ENCODE measurements around the gene COX5B. TPM values are rescaled to one million over a fixed set of nuclear protein-coding genes. Genes with fewer than 3 reads are reported as not detected.
A peak's percentile ranks its signal among the peaks of the same experiment; 100 is the strongest.
"Not testable (repeated sequence)": the region's sequence is repeated elsewhere in the genome, so short reads cannot be mapped to it uniquely, and the experiment has no call there.

COX5B gene
- polyA plus RNA-seq, 2 donors: 442 to 656 TPM

- not testable (repeated sequence) for H3K9me3 ChIP-seq (ENCODE audit: control insufficient read depth in 2 of 2, insufficient read depth in 1 of 2, low read depth in 1 of 2, low read length in 1 of 2); H3K4me1 ChIP-seq (ENCODE audit: control insufficient read depth in 2 of 2, insufficient read depth in 2 of 2, low read length in 1 of 2); H3K36me3 ChIP-seq (ENCODE audit: control insufficient read depth in 2 of 2, insufficient read depth in 2 of 2, low read length in 1 of 2); H3K27ac ChIP-seq (ENCODE audit: low read depth in 2 of 2, low read length in 1 of 2); H3K27me3 ChIP-seq (ENCODE audit: control insufficient read depth in 1 of 2, insufficient read depth in 2 of 2, low read length in 2 of 2); H3K4me3 ChIP-seq (ENCODE audit: low read depth in 1 of 2, low read length in 2 of 2)
- WGBS, 2 donors: 60 to 62% methylated on average over 6 to 7 of the region's 14 CpGs
Observed at GRCh38 chr2:97618939-97619827, 26.7 kb upstream of the COX5B start.

- 87 to 94% methylated on average over 1 of the region's 1 CpG for WGBS, 2 donors
- not testable (repeated sequence) for H3K36me3 ChIP-seq (ENCODE audit: control insufficient read depth in 2 of 2, insufficient read depth in 2 of 2, low read length in 1 of 2); H3K9me3 ChIP-seq (ENCODE audit: control insufficient read depth in 2 of 2, insufficient read depth in 1 of 2, low read depth in 1 of 2, low read length in 1 of 2); H3K4me3 ChIP-seq (ENCODE audit: low read depth in 1 of 2, low read length in 2 of 2); H3K27me3 ChIP-seq (ENCODE audit: control insufficient read depth in 1 of 2, insufficient read depth in 2 of 2, low read length in 2 of 2); H3K4me1 ChIP-seq (ENCODE audit: control insufficient read depth in 2 of 2, insufficient read depth in 2 of 2, low read length in 1 of 2); H3K27ac ChIP-seq (ENCODE audit: low read depth in 2 of 2, low read length in 1 of 2)
Observed at GRCh38 chr2:97620492-97620891, 25.4 kb upstream of the COX5B start.

- H3K9me3 ChIP-seq (ENCODE audit: control insufficient read depth in 2 of 2, insufficient read depth in 1 of 2, low read depth in 1 of 2, low read length in 1 of 2); H3K27ac ChIP-seq (ENCODE audit: low read depth in 2 of 2, low read length in 1 of 2); H3K27me3 ChIP-seq (ENCODE audit: control insufficient read depth in 1 of 2, insufficient read depth in 2 of 2, low read length in 2 of 2); H3K4me3 ChIP-seq (ENCODE audit: low read depth in 1 of 2, low read length in 2 of 2); H3K36me3 ChIP-seq (ENCODE audit: control insufficient read depth in 2 of 2, insufficient read depth in 2 of 2, low read length in 1 of 2); H3K4me1 ChIP-seq (ENCODE audit: control insufficient read depth in 2 of 2, insufficient read depth in 2 of 2, low read length in 1 of 2): not testable (repeated sequence)
Observed at GRCh38 chr2:97622976-97623375, 22.9 kb upstream of the COX5B start.

GRCh38 chr2:97625354-97626048, 20.4 kb upstream of the COX5B start:
- not testable (repeated sequence) for H3K4me3 ChIP-seq (ENCODE audit: low read depth in 1 of 2, low read length in 2 of 2); H3K4me1 ChIP-seq (ENCODE audit: control insufficient read depth in 2 of 2, insufficient read depth in 2 of 2, low read length in 1 of 2); H3K27ac ChIP-seq (ENCODE audit: low read depth in 2 of 2, low read length in 1 of 2); H3K27me3 ChIP-seq (ENCODE audit: control insufficient read depth in 1 of 2, insufficient read depth in 2 of 2, low read length in 2 of 2); H3K9me3 ChIP-seq (ENCODE audit: control insufficient read depth in 2 of 2, insufficient read depth in 1 of 2, low read depth in 1 of 2, low read length in 1 of 2); H3K36me3 ChIP-seq (ENCODE audit: control insufficient read depth in 2 of 2, insufficient read depth in 2 of 2, low read length in 1 of 2)
- 20 to 37% methylated on average over 2 to 4 of the region's 8 CpGs for WGBS, 2 donors

- H3K4me3 ChIP-seq (ENCODE audit: low read depth in 1 of 2, low read length in 2 of 2); H3K27me3 ChIP-seq (ENCODE audit: control insufficient read depth in 1 of 2, insufficient read depth in 2 of 2, low read length in 2 of 2); H3K27ac ChIP-seq (ENCODE audit: low read depth in 2 of 2, low read length in 1 of 2); H3K9me3 ChIP-seq (ENCODE audit: control insufficient read depth in 2 of 2, insufficient read depth in 1 of 2, low read depth in 1 of 2, low read length in 1 of 2); H3K36me3 ChIP-seq (ENCODE audit: control insufficient read depth in 2 of 2, insufficient read depth in 2 of 2, low read length in 1 of 2); H3K4me1 ChIP-seq (ENCODE audit: control insufficient read depth in 2 of 2, insufficient read depth in 2 of 2, low read length in 1 of 2): not testable (repeated sequence)
- 64 to 75% methylated on average over 8 of the region's 8 CpGs for WGBS, 2 donors
Observed at GRCh38 chr2:97626049-97626430, 19.8 kb upstream of the COX5B start.

- Histone ChIP-seq H3K27ac (ENCODE audit: low read depth in 2 of 2, low read length in 1 of 2) (no peak overlapping the region), H3K4me3 (ENCODE audit: low read depth in 1 of 2, low read length in 2 of 2) (no peak overlapping the region), H3K27me3 (ENCODE audit: control insufficient read depth in 1 of 2, insufficient read depth in 2 of 2, low read length in 2 of 2) (no peaks in the 10 kb centered on the region), H3K9me3 (ENCODE audit: control insufficient read depth in 2 of 2, insufficient read depth in 1 of 2, low read depth in 1 of 2, low read length in 1 of 2) (no peaks in the 10 kb centered on the region), H3K36me3 (ENCODE audit: control insufficient read depth in 2 of 2, insufficient read depth in 2 of 2, low read length in 1 of 2) (peaks cover 6 to 12% of the 10 kb centered on the region in 2 donors), H3K4me1 (ENCODE audit: control insufficient read depth in 2 of 2, insufficient read depth in 2 of 2, low read length in 1 of 2) (no peaks in the 10 kb centered on the region)
- WGBS, 2 donors: 94% methylated on average over 4 of the region's 4 CpGs
Observed at GRCh38 chr2:97644023-97644717, 1.7 kb upstream of the COX5B start.

- 6 to 9% methylated on average over 19 of the region's 19 CpGs for WGBS, 2 donors
- peaks cover 6 to 13% of the 10 kb centered on the region in 2 donors for H3K36me3 ChIP-seq (ENCODE audit: control insufficient read depth in 2 of 2, insufficient read depth in 2 of 2, low read length in 1 of 2)
- H3K4me3 ChIP-seq (ENCODE audit: low read depth in 1 of 2, low read length in 2 of 2): peak overlapping the region; percentile 57 to 60
- no peaks in the 10 kb centered on the region for H3K9me3 ChIP-seq (ENCODE audit: control insufficient read depth in 2 of 2, insufficient read depth in 1 of 2, low read depth in 1 of 2, low read length in 1 of 2)
- no peaks in the 10 kb centered on the region for H3K27me3 ChIP-seq (ENCODE audit: control insufficient read depth in 1 of 2, insufficient read depth in 2 of 2, low read length in 2 of 2)
- no peaks in the 10 kb centered on the region for H3K4me1 ChIP-seq (ENCODE audit: control insufficient read depth in 2 of 2, insufficient read depth in 2 of 2, low read length in 1 of 2)
- H3K27ac ChIP-seq (ENCODE audit: low read depth in 2 of 2, low read length in 1 of 2): peak overlapping the region; percentile 91 to 99
Observed at GRCh38 chr2:97645112-97645694, 659 bp upstream of the COX5B start.

- Histone ChIP-seq H3K4me3 (ENCODE audit: low read depth in 1 of 2, low read length in 2 of 2) (peak overlapping the region; percentile 93 to 100), H3K27me3 (ENCODE audit: control insufficient read depth in 1 of 2, insufficient read depth in 2 of 2, low read length in 2 of 2) (no peaks in the 10 kb centered on the region), H3K9me3 (ENCODE audit: control insufficient read depth in 2 of 2, insufficient read depth in 1 of 2, low read depth in 1 of 2, low read length in 1 of 2) (no peaks in the 10 kb centered on the region), H3K4me1 (ENCODE audit: control insufficient read depth in 2 of 2, insufficient read depth in 2 of 2, low read length in 1 of 2) (no peaks in the 10 kb centered on the region), H3K27ac (ENCODE audit: low read depth in 2 of 2, low read length in 1 of 2) (no peak overlapping the region), H3K36me3 (ENCODE audit: control insufficient read depth in 2 of 2, insufficient read depth in 2 of 2, low read length in 1 of 2) (peaks cover 6 to 14% of the 10 kb centered on the region in 2 donors)
- 80 to 88% methylated on average over 4 of the region's 4 CpGs for WGBS, 2 donors
Observed at GRCh38 chr2:97646977-97647376, 1.1 kb downstream of the COX5B start.

GRCh38 chr2:97651114-97651513, 5.3 kb downstream of the COX5B start:
- WGBS, 2 donors: 82 to 84% methylated on average over 4 of the region's 4 CpGs
- no peak overlapping the region for H3K27ac ChIP-seq (ENCODE audit: low read depth in 2 of 2, low read length in 1 of 2)
- no peaks in the 10 kb centered on the region for H3K4me1 ChIP-seq (ENCODE audit: control insufficient read depth in 2 of 2, insufficient read depth in 2 of 2, low read length in 1 of 2)
- peaks cover 10 to 17% of the 10 kb centered on the region in 2 donors for H3K36me3 ChIP-seq (ENCODE audit: control insufficient read depth in 2 of 2, insufficient read depth in 2 of 2, low read length in 1 of 2)
- H3K4me3 ChIP-seq (ENCODE audit: low read depth in 1 of 2, low read length in 2 of 2): no peak overlapping the region
- H3K9me3 ChIP-seq (ENCODE audit: control insufficient read depth in 2 of 2, insufficient read depth in 1 of 2, low read depth in 1 of 2, low read length in 1 of 2): peaks cover 0 to 10% of the 10 kb centered on the region in 2 donors
- H3K27me3 ChIP-seq (ENCODE audit: control insufficient read depth in 1 of 2, insufficient read depth in 2 of 2, low read length in 2 of 2): no peaks in the 10 kb centered on the region

Measured in esophagus (tissue), 2 donors.